Measurements from ENCODE around the gene CISTR. TPM values are rescaled to one million over a fixed set of nuclear protein-coding genes. Genes with fewer than 3 reads are reported as not detected.
A peak's percentile ranks its signal among the peaks of the same experiment; 100 is the strongest.

CISTR gene
- total and polyA plus RNA-seq, 4 donors = not detected

GRCh38 chr12:53701518-53702264, 50.1 kb downstream of the CISTR start:
- peak; percentile 82 for ATAC-seq (ENCODE audit: insufficient read depth, low FRiP score)
- WGBS, 2 donors = 4% methylated on average over 8 of the region's 8 CpGs

GRCh38 chr12:53700567-53700966, 51.2 kb downstream of the CISTR start:
- no peak overlapping the region for H3K27ac ChIP-seq (ENCODE audit: low read depth in 1 of 2, low read length in 1 of 2)
- ATAC-seq (ENCODE audit: insufficient read depth, low FRiP score) = no peak
- no peak overlapping the region for H3K4me3 ChIP-seq
- H3K9me3 ChIP-seq (ENCODE audit: control insufficient read depth in 4 of 4, insufficient read depth in 3 of 4, low read length in 3 of 4) = no peaks in the 10 kb centered on the region
- H3K9ac ChIP-seq (ENCODE audit: insufficient read depth in 1 of 2, low read length in 2 of 2) = no peak overlapping the region
- no peak for TF ChIP-seq CTCF (IDR thresholded peaks at IDR 0.05; ENCODE audit: control extremely low read depth, extremely low read depth)
- peaks cover 3 to 56% (median 56%) of the 10 kb centered on the region in 3 donors for H3K27me3 ChIP-seq (ENCODE audit: control insufficient read depth in 3 of 3, insufficient read depth in 3 of 3, low read length in 2 of 3)
- H3K4me1 ChIP-seq (ENCODE audit: control insufficient read depth in 5 of 5, insufficient read depth in 5 of 5, low read length in 5 of 5) = peaks cover 0 to 13% (median 3%) of the 10 kb centered on the region in 5 donors
- WGBS, 2 donors = 45 to 59% methylated on average over 6 of the region's 6 CpGs
- no peaks in the 10 kb centered on the region for H3K36me3 ChIP-seq (ENCODE audit: control insufficient read depth in 4 of 4, insufficient read depth in 4 of 4, low read length in 4 of 4)
- peak in 1 of 3 donors; percentile 15 for DNase-seq

More at GRCh38 chr12:53701518-53702264, 50.1 kb downstream of the CISTR start:
- H3K4me3 ChIP-seq = no peak overlapping the region
- peaks cover 3 to 51% (median 49%) of the 10 kb centered on the region in 3 donors for H3K27me3 ChIP-seq (ENCODE audit: control insufficient read depth in 3 of 3, insufficient read depth in 3 of 3, low read length in 2 of 3)
- no peak overlapping the region for H3K27ac ChIP-seq (ENCODE audit: low read depth in 1 of 2, low read length in 1 of 2)
- no peak overlapping the region for H3K9ac ChIP-seq (ENCODE audit: insufficient read depth in 1 of 2, low read length in 2 of 2)
- peak; percentile 74 to 83 (median 83) for DNase-seq
- H3K4me1 ChIP-seq (ENCODE audit: control insufficient read depth in 5 of 5, insufficient read depth in 5 of 5, low read length in 5 of 5) = peaks cover 0 to 3% (median 0%) of the 10 kb centered on the region in 5 donors
- no peaks in the 10 kb centered on the region for H3K9me3 ChIP-seq (ENCODE audit: control insufficient read depth in 4 of 4, insufficient read depth in 3 of 4, low read length in 3 of 4)
- peak; percentile 96 for TF ChIP-seq CTCF (IDR thresholded peaks at IDR 0.05; ENCODE audit: control extremely low read depth, extremely low read depth)
- no peaks in the 10 kb centered on the region for H3K36me3 ChIP-seq (ENCODE audit: control insufficient read depth in 4 of 4, insufficient read depth in 4 of 4, low read length in 4 of 4)

GRCh38 chr12:53699678-53700025, 52.1 kb downstream of the CISTR start:
- no peak for TF ChIP-seq CTCF (IDR thresholded peaks at IDR 0.05; ENCODE audit: control extremely low read depth, extremely low read depth)
- Histone ChIP-seq H3K27me3 (ENCODE audit: control insufficient read depth in 3 of 3, insufficient read depth in 3 of 3, low read length in 2 of 3) (peaks cover 3 to 63% (median 62%) of the 10 kb centered on the region in 3 donors), H3K9me3 (ENCODE audit: control insufficient read depth in 4 of 4, insufficient read depth in 3 of 4, low read length in 3 of 4) (no peaks in the 10 kb centered on the region), H3K9ac (ENCODE audit: insufficient read depth in 1 of 2, low read length in 2 of 2) (no peak overlapping the region), H3K27ac (ENCODE audit: low read depth in 1 of 2, low read length in 1 of 2) (no peak overlapping the region), H3K4me1 (ENCODE audit: control insufficient read depth in 5 of 5, insufficient read depth in 5 of 5, low read length in 5 of 5) (peaks cover 0 to 19% (median 3%) of the 10 kb centered on the region in 5 donors), H3K36me3 (ENCODE audit: control insufficient read depth in 4 of 4, insufficient read depth in 4 of 4, low read length in 4 of 4) (no peaks in the 10 kb centered on the region), H3K4me3 (no peak overlapping the region)
- 41 to 53% methylated on average over 5 of the region's 5 CpGs for WGBS, 2 donors
- no peak for DNase-seq
- ATAC-seq (ENCODE audit: insufficient read depth, low FRiP score) = no peak
